PC-3 (cell line): Measurements from ENCODE around the gene ZNF160. TPM values are rescaled to one million over a fixed set of nuclear protein-coding genes. Genes with fewer than 3 reads are reported as not detected.
"Not testable (repeated sequence)": the region's sequence is repeated elsewhere in the genome, so short reads cannot be mapped to it uniquely, and the experiment has no call there.

Experiments used
- ATAC-seq: fragments of 200-7000 bp; cut with Tn5 transposase; 2 replicates; pipeline ENCODE4 v1.9.1; 2020; ENCODE audit warnings: mild to moderate bottlenecking, moderate library complexity
- BruUV-seq: library from RNA; stranded (reverse); fragments of 400-500 nt; replicated peaks from 2 replicates; lab custom pipeline; 2021; lab: Mats Ljungman, UMichigan
- CTCF ChIA-PET: fragments of 300-600 bp; sonication (Branson Sonifier 250); formaldehyde crosslinking; loops from one replicate; lab custom pipeline; 2022; ENCODE audit warnings: antibody characterized with exemption; lab: Charles Lee
- POLR2A ChIA-PET: fragments of 300-600 bp; sonication (Branson Sonifier 250); formaldehyde crosslinking; loops from one replicate; lab custom pipeline; 2022; ENCODE audit warnings: antibody characterized with exemption; ENCODE audit not compliant: unreplicated experiment; lab: Charles Lee
- DNase-seq: peaks from one replicate; pipeline ENCODE4 v3.0.0-alpha.2; 2015
- H2AFZ ChIP-seq: fragments of 300-600 bp; sonication (generic); 2 replicates; pipeline ENCODE4 v1.6.0; 2016; ENCODE audit warnings: antibody characterized with exemption, low read length
- H3F3A ChIP-seq: fragments of 300-600 bp; sonication (generic); one replicate; pipeline ENCODE4 v1.6.0; 2017; ENCODE audit warnings: antibody characterized with exemption, low read length, control low read depth, mild to moderate bottlenecking; ENCODE audit not compliant: unreplicated experiment
- H3K27ac ChIP-seq: fragments of 300-600 bp; sonication (generic); 2 replicates; pipeline ENCODE4 v1.5.1; 2016; ENCODE audit warnings: mild to moderate bottlenecking, low read length
- H3K27me3 ChIP-seq: fragments of 300-600 bp; sonication (generic); 2 replicates; pipeline ENCODE4 v1.6.1; 2016; ENCODE audit warnings: low read length, mixed read lengths
- H3K36me3 ChIP-seq: fragments of 300-600 bp; sonication (generic); 2 replicates; pipeline ENCODE4 v1.6.1; 2016; ENCODE audit warnings: low read depth, mixed run types, low read length, mixed read lengths
- H3K4me1 ChIP-seq: fragments of 300-600 bp; sonication (generic); 2 replicates; pipeline ENCODE4 v1.5.1; 2016; ENCODE audit warnings: low read length; ENCODE audit not compliant: insufficient read depth
- H3K4me2 ChIP-seq: fragments of 300-600 bp; sonication (generic); 2 replicates; pipeline ENCODE4 v1.6.0; 2016; ENCODE audit warnings: low read length
- H3K4me3 ChIP-seq: fragments of 300-600 bp; sonication (generic); 2 replicates; pipeline ENCODE4 v1.5.1; 2016; ENCODE audit warnings: mild to moderate bottlenecking, low read length, mixed read lengths
- H3K79me2 ChIP-seq: fragments of 300-600 bp; sonication (generic); 2 replicates; pipeline ENCODE4 v1.6.1; 2017; ENCODE audit warnings: low read length, mixed read lengths
- H3K9ac ChIP-seq: fragments of 300-600 bp; sonication (generic); 2 replicates; pipeline ENCODE4 v1.6.0; 2016; ENCODE audit warnings: mild to moderate bottlenecking, low read length
- H3K9me2 ChIP-seq: fragments of 300-600 bp; sonication (generic); replicated peaks from 2 replicates; pipeline ENCODE4 v1.6.1; 2016; ENCODE audit warnings: mixed run types, low read length, mixed read lengths
- H3K9me3 ChIP-seq: fragments of 300-600 bp; sonication (generic); 2 replicates; pipeline ENCODE4 v1.6.1; 2016; ENCODE audit warnings: low read length, mixed read lengths
- H4K20me1 ChIP-seq: fragments of 300-600 bp; sonication (generic); 2 replicates; pipeline ENCODE4 v1.6.1; 2016; ENCODE audit warnings: low read length, mixed read lengths
- EZH2 ChIP-seq: fragments of 300-600 bp; sonication (generic); IDR thresholded peaks from one replicate; pipeline ENCODE4 v1.6.1; 2017; ENCODE audit warnings: antibody characterized with exemption, mild to moderate bottlenecking, low read length; ENCODE audit not compliant: unreplicated experiment
- EZH2phosphoT487 ChIP-seq: fragments of 300-600 bp; sonication (generic); IDR thresholded peaks from 2 replicates; pipeline ENCODE4 v1.6.1; 2018; ENCODE audit warnings: mild to moderate bottlenecking, antibody characterized with exemption, low read length, borderline replicate concordance
- intact Hi-C: fragments of 100-400 bp; cut with micrococcal nuclease; formaldehyde crosslinking; loops from 2 replicates; pipeline ENCODE4 v1.9.0; 2023
- total RNA-seq: library from RNA; depleted of rRNA; stranded (reverse); fragments of >200 nt; gene quantifications from 2 replicates; pipeline ENCODE4 v1.2.3, GENCODE V29; 2014
- TF ChIP-seq, protein P1 (sequence below): fragments of 300-600 bp; sonication (generic); conservative IDR thresholded peaks from 2 replicates; pipeline ENCODE4 v1.5.1; 2017; ENCODE audit warnings: antibody characterized with exemption, low read depth, mild to moderate bottlenecking, low read length

Gene ZNF160
- total RNA-seq, 1 experiment from 2014 or later: 22.3 TPM

- DNase-seq: peak; percentile 26
- peaks cover 50% of the 10 kb centered on the region for H3K79me2 ChIP-seq
- intact Hi-C loops: loop anchor here (1.0 to 5.0 kb wide), 2 partner anchors 95 to 109 kb away; no protein-coding TSS in a partner anchor
Observed at GRCh38 chr19:53102756-53103233, 427 bp downstream of the ZNF160 start.

DNA sequence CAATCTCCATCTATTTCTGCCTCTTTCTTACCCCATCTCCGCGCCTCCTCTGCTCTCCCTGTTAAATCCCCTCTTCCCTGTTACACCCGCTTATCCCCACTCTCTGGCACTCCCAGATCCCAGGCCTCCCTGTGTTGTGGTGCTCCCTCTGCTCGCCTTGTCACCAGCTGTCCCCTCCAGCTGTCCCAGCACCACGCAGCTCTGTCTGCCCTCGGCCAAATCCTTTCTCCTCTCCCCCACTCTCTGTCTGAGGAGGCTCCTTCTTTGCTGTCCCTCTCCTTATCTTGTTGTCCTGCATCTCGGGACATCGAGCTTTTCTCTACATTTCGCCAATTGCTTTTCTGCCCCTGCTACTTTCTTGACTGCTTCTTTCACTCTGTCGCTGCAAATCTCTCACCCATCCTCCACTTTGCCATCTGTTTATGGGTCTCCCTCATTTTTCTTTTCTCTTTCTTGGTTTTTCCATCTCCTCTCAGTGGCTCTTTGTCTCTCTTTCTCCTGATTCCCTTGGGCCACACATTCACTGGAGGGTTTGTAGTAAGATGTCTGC lies 941 bp downstream of the ZNF160 start:
- H3K9me3 ChIP-seq: no peaks in the 10 kb centered on the region
- peak overlapping the region; percentile 97 for H3K4me3 ChIP-seq
- H3K9ac ChIP-seq: peak overlapping the region; percentile 89
- ATAC-seq (no peak), DNase-seq (peak; percentile 2)
- ChIA-PET POLR2A (no interaction called here), CTCF (no interaction called here)
- TSS peak; percentile 68 for BruUV-seq
- H3F3A ChIP-seq: no peaks in the 10 kb centered on the region
- H3K4me2 ChIP-seq: peak overlapping the region; percentile 96
- peaks cover 10% of the 10 kb centered on the region; the same call in 1 of the 2 replicates for H4K20me1 ChIP-seq
- H3K9me2 ChIP-seq: no peaks in the 10 kb centered on the region
- peaks cover 56% of the 10 kb centered on the region for H3K79me2 ChIP-seq
- peak overlapping the region; percentile 56; the same call in 1 of the 2 replicates for H3K27ac ChIP-seq
- no peaks in the 10 kb centered on the region for H3K27me3 ChIP-seq
- peaks cover 21% of the 10 kb centered on the region for H3K36me3 ChIP-seq
- peak overlapping the region; percentile 98 for H2AFZ ChIP-seq
- peaks cover 9% of the 10 kb centered on the region for H3K4me1 ChIP-seq
- intact Hi-C loops: loop anchor here (5.0 kb wide), 1 partner anchor 95 kb away; no protein-coding TSS in a partner anchor
- no peak for TF ChIP-seq EZH2phosphoT487
- TF ChIP-seq, protein P1, sequence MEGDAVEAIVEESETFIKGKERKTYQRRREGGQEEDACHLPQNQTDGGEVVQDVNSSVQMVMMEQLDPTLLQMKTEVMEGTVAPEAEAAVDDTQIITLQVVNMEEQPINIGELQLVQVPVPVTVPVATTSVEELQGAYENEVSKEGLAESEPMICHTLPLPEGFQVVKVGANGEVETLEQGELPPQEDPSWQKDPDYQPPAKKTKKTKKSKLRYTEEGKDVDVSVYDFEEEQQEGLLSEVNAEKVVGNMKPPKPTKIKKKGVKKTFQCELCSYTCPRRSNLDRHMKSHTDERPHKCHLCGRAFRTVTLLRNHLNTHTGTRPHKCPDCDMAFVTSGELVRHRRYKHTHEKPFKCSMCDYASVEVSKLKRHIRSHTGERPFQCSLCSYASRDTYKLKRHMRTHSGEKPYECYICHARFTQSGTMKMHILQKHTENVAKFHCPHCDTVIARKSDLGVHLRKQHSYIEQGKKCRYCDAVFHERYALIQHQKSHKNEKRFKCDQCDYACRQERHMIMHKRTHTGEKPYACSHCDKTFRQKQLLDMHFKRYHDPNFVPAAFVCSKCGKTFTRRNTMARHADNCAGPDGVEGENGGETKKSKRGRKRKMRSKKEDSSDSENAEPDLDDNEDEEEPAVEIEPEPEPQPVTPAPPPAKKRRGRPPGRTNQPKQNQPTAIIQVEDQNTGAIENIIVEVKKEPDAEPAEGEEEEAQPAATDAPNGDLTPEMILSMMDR: no peak
- no peak for TF ChIP-seq EZH2

More at GRCh38 chr19:53102756-53103233, 427 bp downstream of the ZNF160 start:
- ATAC-seq: peak; percentile 32
- no TSS peak for BruUV-seq
- Histone ChIP-seq H3K4me1 (peaks cover 9% of the 10 kb centered on the region), H3K4me3 (peak overlapping the region; percentile 97), H3K9me2 (no peaks in the 10 kb centered on the region), H3K27ac (peak overlapping the region; percentile 56), H3K27me3 (no peaks in the 10 kb centered on the region), H4K20me1 (peaks cover 7% of the 10 kb centered on the region; the same call in 1 of the 2 replicates), H3K4me2 (peak overlapping the region; percentile 96), H3K9ac (peak overlapping the region; percentile 89), H3K36me3 (peaks cover 17% of the 10 kb centered on the region), H3F3A (no peaks in the 10 kb centered on the region), H3K9me3 (0 out of 2 replicates have a peak, but pooled peaks cover under 1% of the 10 kb centered on the region), H2AFZ (peak overlapping the region; percentile 98)
- no peak for TF ChIP-seq EZH2phosphoT487
- TF ChIP-seq, protein P1: no peak
- no peak for TF ChIP-seq EZH2
- POLR2A ChIA-PET: no interaction called here
- CTCF ChIA-PET: no interaction called here

DNA sequence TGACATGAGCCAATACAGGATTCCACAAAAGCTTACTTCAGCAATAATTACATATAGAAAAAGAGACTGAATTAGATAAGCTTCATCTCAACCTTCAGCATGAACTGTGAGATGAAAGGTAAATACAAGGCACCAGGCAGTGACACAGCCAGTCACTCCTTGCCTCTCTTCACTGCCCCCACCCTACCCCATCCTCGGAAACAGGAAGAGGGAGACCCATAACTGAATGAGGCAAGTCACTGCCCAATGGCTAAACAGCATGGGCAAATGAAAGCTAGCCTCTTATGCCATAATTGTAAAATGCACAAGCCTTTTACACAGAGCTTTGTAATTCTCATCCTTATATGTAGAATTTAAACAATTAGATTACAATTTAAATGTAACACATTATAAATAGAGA lies 1.7 kb downstream of the ZNF160 start:
- POLR2A ChIA-PET: no interaction called here
- Histone ChIP-seq H3K27me3 (no peaks in the 10 kb centered on the region), H3K27ac (no peak overlapping the region), H3K79me2 (peaks cover 56% of the 10 kb centered on the region), H3K9me3 (no peaks in the 10 kb centered on the region), H3K9ac (peak overlapping the region; percentile 89; the same call in 1 of the 2 replicates), H4K20me1 (peaks cover 10% of the 10 kb centered on the region; the same call in 1 of the 2 replicates), H3K4me1 (peaks cover 9% of the 10 kb centered on the region), H3K4me2 (peak overlapping the region; percentile 96), H3K4me3 (peak overlapping the region; percentile 97), H2AFZ (no peak overlapping the region), H3F3A (no peaks in the 10 kb centered on the region), H3K36me3 (peaks cover 21% of the 10 kb centered on the region), H3K9me2 (no peaks in the 10 kb centered on the region)
- intact Hi-C loops: loop anchor here (5.0 kb wide), 1 partner anchor 96 kb away; no protein-coding TSS in a partner anchor
- ATAC-seq (no peak), DNase-seq (peak; percentile 27)
- BruUV-seq: no TSS peak
- CTCF ChIA-PET: no interaction called here
- TF ChIP-seq, protein P1: no peak
- TF ChIP-seq EZH2phosphoT487: no peak
- no peak for TF ChIP-seq EZH2

GRCh38 chr19:53098570-53098969 lies 4.7 kb downstream of the ZNF160 start:
- H3K4me2 ChIP-seq, intact Hi-C loops, H3K9ac ChIP-seq, POLR2A ChIA-PET, H3K4me3 ChIP-seq, CTCF ChIA-PET, H3K27me3 ChIP-seq, BruUV-seq, H3F3A ChIP-seq, H3K9me3 ChIP-seq, H3K27ac ChIP-seq, H3K9me2 ChIP-seq, H3K4me1 ChIP-seq, DNase-seq, ATAC-seq, H2AFZ ChIP-seq: not testable (repeated sequence)
- Histone ChIP-seq H3K79me2 (peaks cover 70% of the 10 kb centered on the region), H4K20me1 (peaks cover 10% of the 10 kb centered on the region; the same call in 1 of the 2 replicates), H3K36me3 (peaks cover 38% of the 10 kb centered on the region)
